Measurements from ENCODE around the gene STEAP2.

STEAP2 gene

DNA sequence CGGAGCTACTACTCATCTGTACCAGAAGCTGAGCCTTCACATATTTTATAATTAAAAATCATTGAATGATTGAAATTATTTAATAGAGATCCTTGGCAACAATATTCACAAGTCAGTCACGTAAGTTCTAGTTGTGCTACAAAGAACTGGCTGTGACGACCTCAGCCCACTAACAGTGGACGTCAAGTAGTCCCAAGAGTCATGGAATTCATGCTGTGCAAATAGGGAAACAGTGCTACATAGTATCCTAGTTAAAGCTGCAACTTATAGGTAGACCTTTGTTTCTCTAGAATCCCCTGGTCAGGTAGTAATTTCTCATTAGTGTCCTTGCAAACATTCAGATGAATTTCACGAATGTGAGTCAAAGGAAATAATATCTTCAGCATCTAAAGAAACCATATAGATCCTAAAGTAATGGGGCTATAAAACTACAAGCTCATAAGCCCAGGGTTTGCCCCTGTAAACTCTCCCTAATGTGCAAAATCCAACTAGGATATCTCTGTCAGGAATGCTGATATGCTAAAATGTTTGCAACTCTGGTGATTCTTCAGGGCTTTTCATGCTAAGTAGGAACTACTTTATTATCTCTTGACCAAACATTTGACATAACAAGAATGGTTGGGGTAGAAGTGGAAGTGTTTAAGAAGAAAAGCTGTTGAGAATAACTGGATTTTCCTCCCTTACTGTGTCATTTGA is 64.6 kb downstream of the STEAP2 start:
- DNase-seq, result no peak
